Activated CD8-positive, alpha-beta T cell treated with anti-CD3 and anti-CD28 coated beads, Interleukin-2, amount 10 ng/mL, durations not matched to agents 7 days and 5 days (primary cell): Measurements from ENCODE around the gene POLE2. TPM values are rescaled to one million over a fixed set of nuclear protein-coding genes. Genes with fewer than 3 reads are reported as not detected.

Experiments
- total RNA-seq, 2 experiments: library from RNA; stranded (reverse); gene quantifications; one replicate each; pipeline ENCODE4 v1.2.3, GENCODE V29; 2021

POLE2 gene
- total RNA-seq, 2 experiments from 2014 or later = 39.3 to 41.3 TPM

Other genes starting within 250 kb of the POLE2 start
- gene RPS29, start 101.8 kb downstream of the POLE2 start, total RNA-seq = 1,000 to 10,000 TPM; 1,224 to 1,602 TPM
- gene LRR1, start 89.3 kb downstream of the POLE2 start, total RNA-seq = 10 to 100 TPM; 63.1 to 65.0 TPM
- 100 to 1,000 TPM; 229 to 241 TPM for gene RPL36AL, start 67.6 kb downstream of the POLE2 start, total RNA-seq
- gene MGAT2, start 67.4 kb downstream of the POLE2 start, total RNA-seq = 10 to 100 TPM; 55.1 to 57.4 TPM
- gene DNAAF2, start 53.0 kb downstream of the POLE2 start, total RNA-seq = 10 to 100 TPM in 1 of 2 experiments, 1 to 10 TPM in 1; 9.3 to 10.2 TPM
- gene KLHDC1, start 4.9 kb upstream of the POLE2 start, total RNA-seq = 1 to 10 TPM in 1 of 2 experiments, under 1 TPM in 1; 0.95 to 1.5 TPM
- 10 to 100 TPM; 24.9 to 25.5 TPM for gene KLHDC2, start 79.9 kb upstream of the POLE2 start, total RNA-seq
- gene NEMF, start 164.6 kb upstream of the POLE2 start, total RNA-seq = 10 to 100 TPM; 75.6 to 78.9 TPM
- 100 to 1,000 TPM; 183 to 193 TPM for gene ARF6, start 204.9 kb upstream of the POLE2 start, total RNA-seq